Ectodermal cell (in vitro differentiated cells): ENCODE results near the gene TTC33.

Experiments
- H3K27ac ChIP-seq: 2 replicates; pipeline ENCODE4 v1.7.0; 2013; ENCODE audit warnings: mild to moderate bottlenecking, low read depth, low read length; ENCODE audit not compliant: insufficient read depth, poor library complexity, severe bottlenecking
- H3K27me3 ChIP-seq: 2 replicates; pipeline ENCODE4 v1.7.0; 2013; ENCODE audit warnings: mild to moderate bottlenecking, low read length; ENCODE audit not compliant: insufficient read depth, control insufficient read depth, poor library complexity, severe bottlenecking
- H3K36me3 ChIP-seq: one replicate; pipeline ENCODE4 v1.7.0; 2013; ENCODE audit warnings: low read length; ENCODE audit not compliant: control insufficient read depth, insufficient read depth
- H3K4me1 ChIP-seq: one replicate; pipeline ENCODE4 v1.7.0; 2013; ENCODE audit warnings: low read length; ENCODE audit not compliant: control insufficient read depth, insufficient read depth
- H3K4me3 ChIP-seq: 2 replicates; pipeline ENCODE4 v1.7.0; 2013; ENCODE audit warnings: low read depth, low read length, control low read depth; ENCODE audit not compliant: insufficient read depth
- H3K9me3 ChIP-seq: 2 replicates; pipeline ENCODE4 v1.7.0; 2013; ENCODE audit warnings: mild to moderate bottlenecking, low read length, moderate library complexity; ENCODE audit not compliant: control insufficient read depth
- WGBS, 2 experiments: methylation state at CpG; one replicate each; pipeline ENCODE4 v1.1.7; 2013; ENCODE audit warnings: missing lambda C conversion rate in 2 of 2; 5-methylcytosine and 5-hydroxymethylcytosine counted together

TTC33 gene

GRCh38 chr5:40489421-40489820 is 266.3 kb downstream of the TTC33 start:
- WGBS, 2 experiments: 87 to 91% methylated on average over 3 of the region's 3 CpGs
- Histone ChIP-seq H3K27me3 (no peaks in the 10 kb centered on the region), H3K4me3 (no peak overlapping the region), H3K36me3 (no peaks in the 10 kb centered on the region), H3K4me1 (no peaks in the 10 kb centered on the region), H3K9me3 (no peaks in the 10 kb centered on the region), H3K27ac (no peak overlapping the region)

- Histone ChIP-seq H3K27me3 (no peaks in the 10 kb centered on the region), H3K4me3 (no peak overlapping the region), H3K27ac (no peak overlapping the region), H3K9me3 (no peaks in the 10 kb centered on the region), H3K4me1 (no peaks in the 10 kb centered on the region), H3K36me3 (no peaks in the 10 kb centered on the region)
- 91 to 94% methylated on average over 4 of the region's 4 CpGs for WGBS, 2 experiments
Measured at GRCh38 chr5:40486437-40487275, 269.1 kb downstream of the TTC33 start.

- Histone ChIP-seq H3K27ac (no peak overlapping the region), H3K4me3 (no peak overlapping the region), H3K4me1 (no peaks in the 10 kb centered on the region), H3K36me3 (no peaks in the 10 kb centered on the region), H3K9me3 (no peaks in the 10 kb centered on the region), H3K27me3 (no peaks in the 10 kb centered on the region)
- 91 to 94% methylated on average over 9 to 10 of the region's 10 CpGs for WGBS, 2 experiments
Measured at GRCh38 chr5:40485021-40485998, 270.5 kb downstream of the TTC33 start.

GRCh38 chr5:40484495-40484894 is 271.3 kb downstream of the TTC33 start:
- H3K9me3 ChIP-seq: no peaks in the 10 kb centered on the region

GRCh38 chr5:40483316-40483715 is 272.4 kb downstream of the TTC33 start:
- Histone ChIP-seq H3K27ac (no peak overlapping the region), H3K9me3 (no peaks in the 10 kb centered on the region), H3K36me3 (no peaks in the 10 kb centered on the region), H3K4me1 (no peaks in the 10 kb centered on the region), H3K27me3 (no peaks in the 10 kb centered on the region), H3K4me3 (no peak overlapping the region)

More at GRCh38 chr5:40484495-40484894, 271.3 kb downstream of the TTC33 start:
- no peak overlapping the region for H3K27ac ChIP-seq
- H3K4me3 ChIP-seq: no peak overlapping the region
- WGBS, 2 experiments: 93 to 96% methylated on average over 2 of the region's 2 CpGs
- H3K27me3 ChIP-seq: no peaks in the 10 kb centered on the region
- no peaks in the 10 kb centered on the region for H3K36me3 ChIP-seq
- H3K4me1 ChIP-seq: no peaks in the 10 kb centered on the region

GRCh38 chr5:40481241-40481640 is 274.5 kb downstream of the TTC33 start:
- Histone ChIP-seq H3K4me3 (no peak overlapping the region), H3K36me3 (no peaks in the 10 kb centered on the region), H3K4me1 (no peaks in the 10 kb centered on the region), H3K27me3 (no peaks in the 10 kb centered on the region), H3K9me3 (no peaks in the 10 kb centered on the region), H3K27ac (no peak overlapping the region)
- WGBS, 2 experiments: 87 to 95% methylated on average over 2 of the region's 2 CpGs

- H3K4me3 ChIP-seq: no peak overlapping the region
- WGBS, 2 experiments: 96% methylated on average over 2 of the region's 2 CpGs
- H3K36me3 ChIP-seq: no peaks in the 10 kb centered on the region
- H3K27ac ChIP-seq: no peak overlapping the region
- H3K9me3 ChIP-seq: no peaks in the 10 kb centered on the region
- no peaks in the 10 kb centered on the region for H3K27me3 ChIP-seq
- no peaks in the 10 kb centered on the region for H3K4me1 ChIP-seq
Measured at GRCh38 chr5:40480392-40480791, 275.4 kb downstream of the TTC33 start.

- 62 to 89% methylated on average over 2 to 3 of the region's 3 CpGs for WGBS, 2 experiments
- no peaks in the 10 kb centered on the region for H3K9me3 ChIP-seq
- H3K4me1 ChIP-seq: no peaks in the 10 kb centered on the region
Measured at GRCh38 chr5:40479939-40480338, 275.8 kb downstream of the TTC33 start.

GRCh38 chr5:40478766-40479165 is 277.0 kb downstream of the TTC33 start:
- no peak overlapping the region for H3K27ac ChIP-seq
- 86 to 97% methylated on average over 2 of the region's 2 CpGs for WGBS, 2 experiments

More at GRCh38 chr5:40479939-40480338, 275.8 kb downstream of the TTC33 start:
- Histone ChIP-seq H3K4me3 (no peak overlapping the region), H3K36me3 (no peaks in the 10 kb centered on the region), H3K27ac (no peak overlapping the region), H3K27me3 (no peaks in the 10 kb centered on the region)

More at GRCh38 chr5:40478766-40479165, 277.0 kb downstream of the TTC33 start:
- Histone ChIP-seq H3K27me3 (no peaks in the 10 kb centered on the region), H3K4me3 (no peak overlapping the region), H3K4me1 (no peaks in the 10 kb centered on the region), H3K36me3 (no peaks in the 10 kb centered on the region), H3K9me3 (no peaks in the 10 kb centered on the region)
